H1 (cell line): Measurements from ENCODE around the gene AICDA. TPM values are rescaled to one million over a fixed set of nuclear protein-coding genes. Genes with fewer than 3 reads are reported as not detected.

ENCODE experiments used
- RAD21 ChIP-seq, 2 experiments: IDR thresholded peaks in 1 of 2; conservative IDR thresholded peaks in 1 of 2; 2 replicates each; pipeline ENCODE4 v1.6.1; 2011; ENCODE audit warnings: low read depth in 2 of 2, low read length in 2 of 2, improper control_type of control experiment in 1 of 2, inconsistent platforms in 1 of 2, mild to moderate bottlenecking in 1 of 2, moderate library complexity in 1 of 2
- SIN3A ChIP-seq, 2 experiments: IDR thresholded peaks in 1 of 2; conservative IDR thresholded peaks in 1 of 2; 2 replicates each; pipeline ENCODE4 v1.6.1; 2011 to 2012; ENCODE audit warnings: low read length in 2 of 2, improper control_type of control experiment in 1 of 2, low read depth in 1 of 2, mild to moderate bottlenecking in 1 of 2
- TAF1 ChIP-seq: IDR thresholded peaks from 2 replicates; pipeline ENCODE4 v1.6.1; 2011; ENCODE audit warnings: mild to moderate bottlenecking, low read depth, low read length
- polyA plus RNA-seq, 7 experiments: library from polyadenylated mRNA; depleted of rRNA in 3 of 7; stranded (reverse) in 5 of 7; unstranded in 2 of 7; fragments of >200 nt in 5 of 7; fragments of 200-250 nt in 2 of 7; gene quantifications; 1 replicate in 5 of 7; 2 replicates in 1 of 7; 4 replicates in 1 of 7; pipeline versions ENCODE4 v1.2.1 to v1.2.3, GENCODE V29; 2011 to 2013; ENCODE audit warnings: missing spikeins in 2 of 7, mixed read lengths in 2 of 7
- total RNA-seq: library from RNA; stranded (reverse); fragmentation: NEBNext Ultra II Directional; extraction: Animal tissue kit (Norgen Biotek cat#: 25700); gene quantifications from 2 replicates; pipeline ENCODE4 v1.2.1, GENCODE V29; 2021

Gene AICDA
- total and polyA plus RNA-seq, 2 of the 8 experiments (the other 6 are each of a cell fraction or from before 2014, with no cell fraction given), result not detected

GRCh38 chr12:8559676-8560075 is 53.0 kb downstream of the AICDA start (continued):
- TF ChIP-seq RAD21 (IDR thresholded peaks at IDR 0.05 in 1 of 2, conservative IDR thresholded peaks at IDR 0.05 in 1 of 2; ENCODE audit: low read depth in 2 of 2, low read length in 2 of 2) (no peak), SIN3A (conservative IDR thresholded peaks at IDR 0.05 in 1 of 2, IDR thresholded peaks at IDR 0.05 in 1 of 2; ENCODE audit: low read depth in 1 of 2, low read length in 2 of 2) (no peak), TAF1 (no peak)
